D721Med (cell line): ENCODE measurements around the gene MCF2L2.

Experiments used
- DNase-seq: peaks from one replicate; pipeline ENCODE4 v3.0.0; 2011; ENCODE audit warnings: low spot score; ENCODE audit not compliant: insufficient read length
- FAIRE-seq: peaks from 2 replicates; lab custom pipeline; 2011; peaks lifted over from hg19 to GRCh38; lab: Jason Lieb, UNC
- TF ChIP-seq, protein P1 (sequence below): IDR thresholded peaks from 2 replicates; pipeline ENCODE4 v1.5.1; 2012; ENCODE audit warnings: mild to moderate bottlenecking, control low read depth; ENCODE audit not compliant: insufficient read depth; ENCODE audit errors: missing control alignments

The MCF2L2 gene

DNA sequence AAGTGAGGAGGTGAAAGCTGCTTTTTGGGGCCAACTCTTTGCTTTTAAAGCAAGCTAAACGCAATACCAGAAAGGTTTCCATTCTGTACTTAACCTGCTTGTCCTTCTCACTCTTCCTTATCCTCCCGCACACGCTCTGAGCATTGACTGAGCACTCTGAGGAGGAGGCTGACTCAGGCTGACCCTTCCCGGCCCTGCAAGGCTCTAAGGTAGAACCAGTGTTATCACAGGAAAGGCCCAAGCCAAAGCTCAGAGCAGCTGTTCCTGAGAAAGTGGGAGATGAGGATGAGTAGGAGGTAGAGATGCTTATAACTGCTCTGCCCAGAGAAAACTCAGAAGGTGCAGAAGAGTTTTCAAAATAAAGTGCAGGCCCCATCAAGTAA lies 173.1 kb downstream of the MCF2L2 start:
- no peak for DNase-seq
- FAIRE-seq = no peak
- TF ChIP-seq, protein P1, sequence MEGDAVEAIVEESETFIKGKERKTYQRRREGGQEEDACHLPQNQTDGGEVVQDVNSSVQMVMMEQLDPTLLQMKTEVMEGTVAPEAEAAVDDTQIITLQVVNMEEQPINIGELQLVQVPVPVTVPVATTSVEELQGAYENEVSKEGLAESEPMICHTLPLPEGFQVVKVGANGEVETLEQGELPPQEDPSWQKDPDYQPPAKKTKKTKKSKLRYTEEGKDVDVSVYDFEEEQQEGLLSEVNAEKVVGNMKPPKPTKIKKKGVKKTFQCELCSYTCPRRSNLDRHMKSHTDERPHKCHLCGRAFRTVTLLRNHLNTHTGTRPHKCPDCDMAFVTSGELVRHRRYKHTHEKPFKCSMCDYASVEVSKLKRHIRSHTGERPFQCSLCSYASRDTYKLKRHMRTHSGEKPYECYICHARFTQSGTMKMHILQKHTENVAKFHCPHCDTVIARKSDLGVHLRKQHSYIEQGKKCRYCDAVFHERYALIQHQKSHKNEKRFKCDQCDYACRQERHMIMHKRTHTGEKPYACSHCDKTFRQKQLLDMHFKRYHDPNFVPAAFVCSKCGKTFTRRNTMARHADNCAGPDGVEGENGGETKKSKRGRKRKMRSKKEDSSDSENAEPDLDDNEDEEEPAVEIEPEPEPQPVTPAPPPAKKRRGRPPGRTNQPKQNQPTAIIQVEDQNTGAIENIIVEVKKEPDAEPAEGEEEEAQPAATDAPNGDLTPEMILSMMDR = no peak

DNA sequence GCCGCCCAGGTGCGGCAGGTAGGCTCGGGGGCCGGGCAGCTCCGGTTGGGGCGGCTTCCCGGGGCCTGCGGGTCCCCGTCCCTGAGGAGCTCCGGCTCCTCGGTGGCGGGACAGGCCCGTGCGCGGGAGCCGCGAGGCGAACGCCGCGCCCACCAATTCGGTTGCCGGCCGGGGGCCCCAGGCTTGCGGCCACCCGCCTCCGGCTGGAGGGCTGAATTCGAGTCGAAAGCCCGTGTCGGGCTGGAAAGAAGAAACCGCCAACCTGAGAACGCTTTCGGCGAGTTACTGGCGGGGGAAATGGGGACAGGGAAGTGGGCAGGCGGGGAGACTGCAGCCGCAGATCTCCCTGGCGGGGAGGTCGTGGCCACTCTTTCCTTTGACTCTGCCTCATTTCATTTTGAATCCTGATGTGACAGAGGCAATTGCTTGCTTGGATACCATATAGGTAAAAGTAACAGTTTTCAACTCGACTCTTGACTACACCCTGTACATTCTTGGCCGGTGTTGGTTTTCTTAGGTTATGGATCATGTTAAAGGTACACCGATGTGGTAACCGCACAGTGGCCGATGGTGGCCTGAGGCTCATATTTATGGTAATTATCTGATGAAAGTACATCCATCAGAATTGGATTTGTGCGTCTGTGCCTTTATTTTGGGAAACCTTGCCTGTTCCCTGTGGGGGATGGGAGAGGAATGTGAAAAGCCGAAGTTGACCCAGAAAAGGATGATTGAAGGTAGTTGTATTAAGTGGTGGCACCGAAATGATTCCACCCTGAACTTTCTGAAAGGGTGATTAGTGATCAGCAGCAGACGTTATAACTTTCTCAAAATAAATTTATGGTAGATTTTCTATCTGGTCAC lies 173.7 kb downstream of the MCF2L2 start:
- TF ChIP-seq, protein P1 = no peak
- no peak for FAIRE-seq
- no peak for DNase-seq

DNA sequence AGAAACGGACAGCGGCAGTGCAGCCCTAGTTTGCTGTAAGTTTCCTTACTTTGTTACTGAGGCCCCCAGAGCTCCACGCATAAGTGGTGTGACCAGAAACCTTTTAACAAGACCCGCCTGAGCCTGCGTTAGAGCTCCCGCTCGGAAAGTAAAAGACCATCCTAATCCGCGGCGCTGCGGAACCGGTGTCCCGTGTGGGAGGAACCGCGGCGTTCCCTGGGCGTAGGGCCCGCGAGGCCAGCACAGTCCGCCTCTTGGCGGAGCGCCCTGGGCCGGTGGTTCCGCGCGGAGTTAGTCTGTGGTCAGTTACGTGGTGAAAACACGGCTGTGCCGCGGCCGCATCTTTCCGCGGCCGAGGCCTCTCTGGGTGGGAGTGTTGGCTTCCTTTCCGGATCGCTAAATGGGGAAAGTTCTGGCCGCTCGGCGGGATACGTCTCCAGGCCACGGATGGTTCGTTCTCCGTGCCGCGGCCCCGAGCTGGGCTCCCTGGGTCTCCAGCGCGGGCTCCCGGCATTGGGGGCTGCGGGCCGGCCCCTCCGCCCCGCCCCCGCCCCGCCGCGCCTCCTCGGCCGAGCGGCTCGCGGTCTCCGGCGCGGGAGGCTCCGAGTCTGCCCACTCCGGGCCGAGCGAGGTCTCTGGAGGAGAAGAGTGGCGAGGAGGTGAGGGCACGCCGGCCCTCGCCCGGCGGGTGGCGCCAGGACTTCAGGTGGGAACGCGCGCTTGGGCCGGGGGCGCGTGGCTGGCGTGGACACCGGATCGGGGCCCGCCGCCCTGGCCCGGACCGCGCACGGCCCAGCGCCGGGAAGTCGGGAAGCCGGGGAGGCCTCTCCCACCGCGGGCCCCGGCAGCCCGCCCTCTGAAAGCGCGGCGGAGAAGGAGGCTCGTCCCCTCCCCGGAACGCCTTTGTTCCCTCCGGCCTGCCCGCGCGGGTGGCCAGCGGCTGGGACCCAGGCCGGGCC lies 174.6 kb downstream of the MCF2L2 start:
- TF ChIP-seq, protein P1 = no peak
- FAIRE-seq (no peak), DNase-seq (no peak)

DNA sequence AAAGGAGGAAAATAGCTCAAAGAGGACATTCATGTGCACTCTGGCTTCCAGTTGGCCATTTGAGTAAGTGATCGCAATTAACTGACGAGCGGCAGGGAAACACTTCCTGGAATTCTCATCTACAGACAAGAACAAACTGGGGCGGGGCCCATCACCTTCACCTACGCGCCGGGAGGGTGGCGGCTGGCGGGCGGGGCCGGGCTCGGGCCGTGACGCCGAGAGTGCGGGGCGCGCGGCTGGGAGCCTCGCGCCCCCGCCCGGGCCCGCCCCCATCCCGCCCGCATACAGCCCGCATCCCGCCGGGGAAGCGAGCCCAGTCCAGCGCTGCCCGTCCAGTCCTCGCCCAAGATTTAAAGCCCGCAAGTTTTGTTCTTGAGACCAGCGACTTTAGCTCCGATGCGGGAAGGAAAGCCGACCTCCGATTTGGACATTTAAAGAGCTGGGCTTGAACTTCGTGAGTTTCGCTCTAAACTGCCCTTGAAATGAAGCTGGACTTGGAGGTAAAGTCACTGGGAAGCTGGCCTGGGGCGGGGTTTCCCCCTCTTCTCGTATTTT lies 175.4 kb downstream of the MCF2L2 start, which contains the start of gene B3GNT5:
TSS of gene B3GNT5 (plus strand) at position 281 of the 555 bp plus-strand sequence. CDS start 16,546 bp downstream, outside the sequence.
- no peak for DNase-seq
- no peak for FAIRE-seq
- TF ChIP-seq, protein P1 = no peak

DNA sequence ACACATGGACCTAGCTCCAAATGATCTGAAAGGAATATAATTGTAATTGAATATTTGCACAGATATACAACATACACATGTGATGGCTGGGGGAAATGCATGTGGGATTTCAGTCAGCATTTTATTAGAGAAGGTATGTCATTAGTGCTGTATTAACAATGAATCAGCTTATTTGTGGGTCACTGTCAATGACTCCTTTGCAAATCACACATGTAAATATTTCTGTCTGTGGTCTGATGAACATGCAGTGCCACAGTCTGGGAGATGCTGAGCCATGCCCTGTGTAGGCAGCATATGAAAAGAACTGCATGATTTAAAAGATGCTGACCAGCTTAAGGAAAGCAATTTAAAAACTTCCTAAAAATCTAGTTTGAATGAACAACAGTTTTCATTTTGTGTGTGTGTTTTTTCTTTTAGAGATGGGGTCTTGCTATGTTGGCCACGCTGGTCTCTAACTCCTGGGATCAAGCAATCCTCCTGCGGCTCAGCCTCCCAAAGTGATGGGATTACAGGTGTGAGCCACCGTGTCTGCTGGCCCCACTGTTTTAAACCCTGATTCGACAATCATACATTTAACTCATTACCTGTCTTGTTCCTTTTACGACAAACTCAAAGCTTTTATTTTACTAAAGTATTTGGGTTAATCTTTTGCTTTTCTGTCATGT lies 176.2 kb downstream of the MCF2L2 start:
- TF ChIP-seq, protein P1 = no peak
- DNase-seq = no peak
- no peak for FAIRE-seq

DNA sequence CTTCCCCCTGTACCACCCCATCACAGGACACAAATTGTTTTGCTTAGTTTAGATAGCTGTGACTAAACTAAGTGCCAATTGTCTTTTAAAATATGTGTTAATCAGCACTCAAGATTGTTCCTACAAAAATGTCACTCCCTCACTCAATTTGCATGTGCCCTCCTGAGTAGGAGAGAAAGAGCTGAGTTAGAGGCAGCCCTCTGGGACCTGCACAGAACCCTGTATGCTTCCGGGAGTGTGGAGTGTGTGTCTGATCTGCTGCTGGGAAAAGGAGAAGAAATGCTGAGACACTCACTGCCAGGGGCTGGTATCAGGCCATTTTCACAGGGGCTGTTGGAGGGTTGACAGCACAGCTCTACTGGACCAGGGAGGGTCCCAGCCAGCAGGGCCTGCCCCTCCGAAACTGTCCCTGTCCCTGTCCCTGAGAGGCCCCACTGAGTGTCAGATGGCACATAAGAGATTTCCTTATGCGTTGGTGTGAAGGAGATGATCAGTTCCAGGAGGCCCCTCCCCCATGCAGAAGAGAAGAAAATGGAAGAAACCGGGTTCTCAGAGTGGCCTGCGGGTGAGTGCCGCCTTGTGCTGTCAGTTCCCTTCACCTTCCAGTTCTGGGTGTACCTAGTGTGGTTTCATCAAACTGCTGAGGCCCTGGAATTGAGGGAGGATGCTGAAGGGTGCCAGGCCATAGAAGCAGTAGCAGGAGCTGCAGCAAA lies 179.3 kb downstream of the MCF2L2 start:
- TF ChIP-seq, protein P1 = no peak
- no peak for DNase-seq
- FAIRE-seq = no peak
